GM23338 (cell line): ENCODE data around the gene STAT1. TPM values are rescaled to one million over a fixed set of nuclear protein-coding genes. Genes with fewer than 3 reads are reported as not detected.

Experiments used
- ATAC-seq: fragments of 200-7000 bp; cut with Tn5 transposase; 3 replicates; pipeline ENCODE4 v1.9.1; 2020
- DNase-seq: peaks from one replicate; pipeline ENCODE4 v3.0.0-alpha.2; 2015; ENCODE audit warnings: low spot score
- H2AFZ ChIP-seq: fragments of 200-600 bp; sonication (generic); 2 replicates; pipeline ENCODE4 v1.8.0; 2016; ENCODE audit warnings: antibody characterized with exemption, mild to moderate bottlenecking, moderate library complexity
- H3F3A ChIP-seq: fragments of 200-600 bp; sonication (generic); replicated peaks from 2 replicates; pipeline ENCODE4 v1.8.0; 2017; ENCODE audit warnings: antibody characterized with exemption, mixed run types, low read depth
- H3K27ac ChIP-seq: fragments of 200-600 bp; sonication (generic); 2 replicates; pipeline ENCODE4 v1.6.1; 2016; ENCODE audit warnings: low read depth
- H3K27me3 ChIP-seq: fragments of 200-600 bp; sonication (generic); 2 replicates; pipeline ENCODE4 v1.8.0; 2016; ENCODE audit warnings: mild to moderate bottlenecking, mixed run types, moderate library complexity; ENCODE audit not compliant: insufficient read depth
- H3K36me3 ChIP-seq: fragments of 200-600 bp; sonication (generic); 2 replicates; pipeline ENCODE4 v1.8.0; 2016; ENCODE audit warnings: mild to moderate bottlenecking; ENCODE audit not compliant: insufficient read depth
- H3K4me1 ChIP-seq: fragments of 200-600 bp; sonication (generic); 2 replicates; pipeline ENCODE4 v1.8.0; 2016; ENCODE audit warnings: mild to moderate bottlenecking, moderate library complexity; ENCODE audit not compliant: insufficient read depth
- H3K4me2 ChIP-seq: fragments of 200-600 bp; sonication (generic); 2 replicates; pipeline ENCODE4 v1.7.1; 2017; ENCODE audit warnings: mixed run types
- H3K4me3 ChIP-seq: fragments of 200-600 bp; sonication (generic); 2 replicates; pipeline ENCODE4 v1.6.1; 2016; ENCODE audit warnings: mixed run types
- H3K79me2 ChIP-seq: fragments of 200-600 bp; sonication (generic); replicated peaks from 2 replicates; pipeline ENCODE4 v1.8.0; 2017; ENCODE audit warnings: mild to moderate bottlenecking; ENCODE audit not compliant: insufficient read depth
- H3K9me2 ChIP-seq: fragments of 200-600 bp; sonication (generic); 2 replicates; pipeline ENCODE4 v1.8.0; 2017; ENCODE audit not compliant: insufficient read depth
- H4K20me1 ChIP-seq: fragments of 200-600 bp; sonication (generic); replicated peaks from 2 replicates; pipeline ENCODE4 v1.8.0; 2017; ENCODE audit warnings: mild to moderate bottlenecking; ENCODE audit not compliant: insufficient read depth
- H3K27ac Mint-ChIP-seq: 2 replicates; pipeline ENCODE4 v1.8.0; 2020; ENCODE audit warnings: inconsistent platforms, mild to moderate bottlenecking, moderate library complexity, mixed read lengths
- H3K27me3 Mint-ChIP-seq: 3 replicates; pipeline ENCODE4 v1.8.0; 2022; ENCODE audit warnings: low read depth, mild to moderate bottlenecking, moderate library complexity, mixed read lengths, inconsistent platforms; ENCODE audit not compliant: insufficient read depth, poor library complexity
- H3K36me3 Mint-ChIP-seq: 3 replicates; pipeline ENCODE4 v1.8.0; 2021; ENCODE audit warnings: low read depth, mild to moderate bottlenecking, inconsistent platforms, moderate library complexity, mixed read lengths
- H3K4me1 Mint-ChIP-seq: 3 replicates; pipeline ENCODE4 v1.8.0; 2020; ENCODE audit warnings: mild to moderate bottlenecking, inconsistent platforms, mixed read lengths
- H3K4me3 Mint-ChIP-seq: 3 replicates; pipeline ENCODE4 v1.8.0; 2021; ENCODE audit warnings: moderate library complexity, mild to moderate bottlenecking, inconsistent platforms, mixed read lengths
- H3K9me3 Mint-ChIP-seq: 3 replicates; pipeline ENCODE4 v1.8.0; 2020; ENCODE audit warnings: moderate library complexity, mild to moderate bottlenecking, inconsistent platforms, mixed read lengths
- CREB1 ChIP-seq: fragments of 250-450 bp; sonication (Bioruptor Pico); IDR thresholded peaks from 2 replicates; pipeline ENCODE4 v1.5.0; 2020; ENCODE audit warnings: low read depth, mild to moderate bottlenecking, moderate library complexity
- CTCF ChIP-seq, 2 experiments: fragments of 200-600 bp in 1 of 2; sonication (generic) in 1 of 2; conservative IDR thresholded peaks; 2 replicates each; pipeline versions ENCODE4 v1.5.1 to v1.6.1; 2016 to 2017; ENCODE audit warnings: antibody characterized with exemption in 2 of 2, low read depth in 2 of 2, mild to moderate bottlenecking in 2 of 2, moderate library complexity in 1 of 2
- ETS1 ChIP-seq: IDR thresholded peaks from 2 replicates; pipeline ENCODE4 v1.6.1; 2016; ENCODE audit warnings: antibody characterized with exemption
- EZH2 ChIP-seq: fragments of 200-600 bp; sonication (generic); IDR thresholded peaks from one replicate; pipeline ENCODE4 v1.8.0; 2017; ENCODE audit warnings: antibody characterized with exemption, mild to moderate bottlenecking, low read depth; ENCODE audit not compliant: unreplicated experiment
- JUNB ChIP-seq: IDR thresholded peaks from one replicate; pipeline ENCODE4 v1.6.1; 2016; ENCODE audit warnings: antibody characterized with exemption; ENCODE audit not compliant: unreplicated experiment
- NANOG ChIP-seq: IDR thresholded peaks from 2 replicates; pipeline ENCODE4 v1.6.1; 2016; ENCODE audit warnings: antibody characterized with exemption, borderline replicate concordance
- REST ChIP-seq: IDR thresholded peaks from one replicate; pipeline ENCODE4 v1.6.1; 2018; ENCODE audit warnings: antibody characterized with exemption; ENCODE audit not compliant: unreplicated experiment
- STAT1 ChIP-seq: IDR thresholded peaks from one replicate; pipeline ENCODE4 v1.6.1; 2016; ENCODE audit warnings: antibody characterized with exemption; ENCODE audit not compliant: unreplicated experiment
- polyA plus RNA-seq: library from polyadenylated mRNA; unstranded; fragments of >200 nt; fragmentation: Nextera tagmentation; extraction: Ambion mirVana; gene quantifications from 2 replicates; pipeline ENCODE4 v1.2.1, GENCODE V29; 2016
- total RNA-seq: library from RNA; depleted of rRNA; stranded (reverse); fragments of >200 nt; shearing (Covaris generic); gene quantifications from 2 replicates; pipeline ENCODE4 v1.2.3, GENCODE V29; 2014

The STAT1 gene
- total and polyA plus RNA-seq, 2 experiments from 2014 or later: 15.1 to 47.4 TPM

GRCh38 chr2:191001624-191002023, 12.3 kb downstream of the STAT1 start (continued):
- TF ChIP-seq REST (no peak), NANOG (no peak), CTCF (conservative IDR thresholded peaks at IDR 0.05; ENCODE audit: low read depth in 2 of 2) (no peak), CREB1 (CRISPR knock-in tag) (no peak)

DNA sequence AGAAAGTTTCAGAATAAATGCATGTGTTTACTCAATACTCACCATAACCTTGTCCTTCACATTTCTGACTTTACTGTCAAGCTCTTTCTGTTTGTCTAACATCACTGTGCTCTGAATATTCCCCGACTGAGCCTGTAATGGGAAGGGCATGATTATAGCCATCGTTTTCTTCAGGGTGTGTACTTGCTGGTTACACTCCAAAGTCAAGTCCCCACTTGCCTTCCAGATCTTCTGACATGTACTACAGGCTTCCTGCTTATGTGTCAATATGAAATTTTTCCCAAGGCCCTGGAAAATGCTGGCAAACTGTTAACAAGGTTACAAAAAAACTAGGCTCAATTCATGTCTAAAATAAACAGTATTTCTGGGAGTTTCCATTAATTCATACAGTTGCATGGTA, 12.9 kb downstream of the STAT1 start:
- Histone ChIP-seq H3K4me3 (no peak overlapping the region), H3K27ac (no peak overlapping the region), H3F3A (peaks cover 4% of the 10 kb centered on the region; the same call in 1 of the 2 replicates), H3K36me3 (peaks cover 59% of the 10 kb centered on the region), H3K9me2 (no peaks in the 10 kb centered on the region), H3K4me2 (no peak overlapping the region), H3K27me3 (no peaks in the 10 kb centered on the region), H4K20me1 (peaks cover 4% of the 10 kb centered on the region; the same call in 1 of the 2 replicates), H3K79me2 (no peaks in the 10 kb centered on the region), H3K4me1 (no peaks in the 10 kb centered on the region), H2AFZ (no peak overlapping the region)
- Mint-ChIP-seq H3K4me1 (no peaks in the 10 kb centered on the region), H3K36me3 (peaks cover 77% of the 10 kb centered on the region), H3K27me3 (peaks cover 7% of the 10 kb centered on the region), H3K9me3 (no peaks in the 10 kb centered on the region; the same call in 2 of the 3 replicates), H3K27ac (no peak overlapping the region), H3K4me3 (no peak overlapping the region)
- no peak for ATAC-seq
- TF ChIP-seq STAT1: no peak
- no peak for TF ChIP-seq JUNB
- DNase-seq: no peak

DNA sequence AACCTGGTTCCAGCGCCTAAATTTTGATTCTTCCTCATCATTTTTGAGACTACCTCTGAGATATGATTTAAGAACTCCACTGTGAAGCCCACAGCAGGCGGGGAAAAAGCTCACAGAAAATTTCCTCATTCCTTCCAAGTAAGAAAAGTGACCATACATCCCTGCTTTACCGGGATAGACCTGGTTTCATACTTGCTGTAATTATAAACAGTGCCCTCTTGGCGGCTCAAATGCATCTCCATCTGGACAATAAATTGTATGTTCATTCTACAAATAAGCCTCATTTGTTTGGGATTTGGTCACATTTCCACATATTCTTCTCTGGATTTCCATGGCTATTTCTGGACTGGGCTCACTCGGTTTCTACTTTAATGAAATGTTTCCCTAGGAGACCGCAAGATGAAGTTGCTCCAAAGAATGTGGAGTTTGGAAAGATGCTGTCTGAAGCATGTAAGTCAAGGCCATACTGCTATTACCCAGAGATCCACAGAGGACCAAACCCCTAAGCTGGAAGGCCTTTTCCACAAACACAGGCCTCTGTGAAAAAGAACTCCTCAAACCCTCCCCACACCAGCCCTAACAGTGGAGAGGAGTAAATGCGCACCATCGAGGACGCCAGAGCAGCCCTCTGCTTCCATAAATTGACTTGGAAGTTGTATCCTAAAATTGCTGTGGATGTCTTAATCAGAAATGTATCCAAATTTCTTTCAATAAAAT, 13.9 kb downstream of the STAT1 start:
- ATAC-seq (no peak), DNase-seq (no peak)
- H3K27me3 Mint-ChIP-seq: peaks cover 7% of the 10 kb centered on the region
- H3K27ac Mint-ChIP-seq: no peak overlapping the region
- H3K4me1 Mint-ChIP-seq: no peaks in the 10 kb centered on the region; the same call in 2 of the 3 replicates
- H3K9me3 Mint-ChIP-seq: no peaks in the 10 kb centered on the region; the same call in 2 of the 3 replicates
- Histone ChIP-seq H3K27ac (no peak overlapping the region), H3K27me3 (no peaks in the 10 kb centered on the region), H3K79me2 (no peaks in the 10 kb centered on the region), H3K4me3 (no peak overlapping the region), H4K20me1 (peaks cover 4% of the 10 kb centered on the region; the same call in 1 of the 2 replicates), H3K36me3 (peaks cover 57% of the 10 kb centered on the region), H3F3A (peaks cover 4% of the 10 kb centered on the region; the same call in 1 of the 2 replicates), H3K9me2 (no peaks in the 10 kb centered on the region), H3K4me2 (no peak overlapping the region), H3K4me1 (no peaks in the 10 kb centered on the region), H2AFZ (no peak overlapping the region)
- peaks cover 85% of the 10 kb centered on the region for H3K36me3 Mint-ChIP-seq
- no peak overlapping the region for H3K4me3 Mint-ChIP-seq
- no peak for TF ChIP-seq CTCF (conservative IDR thresholded peaks at IDR 0.05; ENCODE audit: low read depth in 2 of 2)
- TF ChIP-seq NANOG: no peak
- no peak for TF ChIP-seq REST
- no peak for TF ChIP-seq ETS1
- no peak for TF ChIP-seq EZH2
- TF ChIP-seq JUNB: no peak
- no peak for TF ChIP-seq STAT1
